HCT116 (cell line): Measurements from ENCODE around the gene PATL2. TPM values are rescaled to one million over a fixed set of nuclear protein-coding genes. Genes with fewer than 3 reads are reported as not detected.

Experiments
- ATAC-seq: fragments of 200-7000 bp; cut with Tn5 transposase; 2 replicates; pipeline ENCODE4 v1.9.1; 2020; ENCODE audit warnings: mild to moderate bottlenecking, moderate library complexity
- BruUV-seq: library from RNA; stranded (reverse); fragments of 400-500 nt; replicated peaks from 2 replicates; lab custom pipeline; 2021; lab: Mats Ljungman, UMichigan
- CTCF ChIA-PET: fragments of 300-600 bp; sonication (Branson Sonifier 250); formaldehyde crosslinking; loops from one replicate; lab custom pipeline; 2021; ENCODE audit warnings: antibody characterized with exemption; lab: Charles Lee
- POLR2A ChIA-PET: fragments of 300-600, 350-600 bp; sonication (Branson Sonifier 250); formaldehyde crosslinking; loops from one replicate; lab custom pipeline; 2021; ENCODE audit warnings: antibody characterized with exemption; lab: Charles Lee
- RAD21 ChIA-PET, 2 experiments: fragments of 300-600 bp; sonication (Branson Sonifier 250); formaldehyde crosslinking; loops; one replicate each; lab custom pipeline; 2023; ENCODE audit warnings: low total read pairs in 2 of 2; ENCODE audit not compliant: uncharacterized antibody in 2 of 2, unreplicated experiment in 2 of 2, low non-redundant PET in 1 of 2; lab: Charles Lee
- DNase-seq: peaks from one replicate; pipeline ENCODE4 v3.0.0-alpha.2; 2010; ENCODE audit warnings: low read depth, low spot score
- H2AFZ ChIP-seq: fragments of 200-600 bp; shearing (Covaris generic), sonication (generic); 2 replicates; pipeline ENCODE4 v1.6.1; 2017; ENCODE audit warnings: low read depth, mixed run types, mixed read lengths, antibody characterized with exemption, low read length; ENCODE audit not compliant: poor library complexity, severe bottlenecking
- H3K27ac ChIP-seq: 2 replicates; pipeline ENCODE4 v1.5.1; 2012; ENCODE audit warnings: low read depth, low read length
- H3K27me3 ChIP-seq: fragments of 200-600 bp; sonication (generic); 2 replicates; pipeline ENCODE4 v1.6.1; 2016; ENCODE audit warnings: mixed run types, low read length, mixed read lengths; ENCODE audit not compliant: insufficient read depth
- H3K36me3 ChIP-seq, 2 experiments: fragments of 200-500 bp in 1 of 2; fragments of 200-600 bp in 1 of 2; sonication (Bioruptor generic) in 1 of 2; sonication (generic) in 1 of 2; 2 replicates each; pipeline versions ENCODE4 v1.5.1 to v1.6.1; 2014 to 2016; ENCODE audit warnings: low read length in 2 of 2, inconsistent platforms in 1 of 2, mixed read lengths in 1 of 2, mixed run types in 1 of 2; ENCODE audit not compliant: insufficient read depth in 2 of 2, control insufficient read depth in 1 of 2
- H3K4me1 ChIP-seq, 2 experiments: fragments of 200-600 bp in 1 of 2; sonication (generic) in 1 of 2; 2 replicates each; pipeline versions ENCODE4 v1.5.1 to v1.6.1; 2012 to 2017; ENCODE audit warnings: low read length in 2 of 2, inconsistent platforms in 1 of 2, mild to moderate bottlenecking in 1 of 2, mixed read lengths in 1 of 2, mixed run types in 1 of 2, moderate library complexity in 1 of 2; ENCODE audit not compliant: insufficient read depth in 2 of 2, control insufficient read depth in 1 of 2
- H3K4me2 ChIP-seq: fragments of 200-600 bp; sonication (generic); 2 replicates; pipeline ENCODE4 v1.6.1; 2017; ENCODE audit warnings: mixed run types, low read length, mixed read lengths
- H3K4me3 ChIP-seq, 2 experiments: fragments of 200-600 bp in 1 of 2; sonication (generic) in 1 of 2; replicated peaks in 1 of 2; 2 replicates each; pipeline ENCODE4 v1.5.1; 2011 to 2016; ENCODE audit warnings: low read length in 2 of 2, control low read depth in 1 of 2, low read depth in 1 of 2, mild to moderate bottlenecking in 1 of 2, mixed read lengths in 1 of 2, mixed run types in 1 of 2
- H3K79me2 ChIP-seq: fragments of 200-600 bp; sonication (generic); 2 replicates; pipeline ENCODE4 v1.6.1; 2017; ENCODE audit warnings: mild to moderate bottlenecking, mixed run types, low read length, moderate library complexity, mixed read lengths; ENCODE audit not compliant: insufficient read depth
- H3K9ac ChIP-seq: fragments of 200-600 bp; sonication (generic); 2 replicates; pipeline ENCODE4 v1.6.1; 2016; ENCODE audit warnings: low read length, mixed read lengths
- H3K9me2 ChIP-seq: fragments of 200-600 bp; sonication (generic), shearing (Covaris generic); 2 replicates; pipeline ENCODE4 v1.6.1; 2017; ENCODE audit warnings: mixed run types, mild to moderate bottlenecking, moderate library complexity; ENCODE audit not compliant: insufficient read depth
- H3K9me3 ChIP-seq, 2 experiments: fragments of 200-500 bp in 1 of 2; fragments of 200-600 bp in 1 of 2; sonication (Bioruptor generic) in 1 of 2; sonication (generic) in 1 of 2; 2 replicates each; pipeline ENCODE4 v1.6.1; 2014 to 2017; ENCODE audit warnings: low read length in 2 of 2, mixed read lengths in 2 of 2, inconsistent platforms in 1 of 2, low read depth in 1 of 2, mild to moderate bottlenecking in 1 of 2, mixed run types in 1 of 2, moderate library complexity in 1 of 2; ENCODE audit not compliant: control insufficient read depth in 1 of 2, insufficient read depth in 1 of 2
- H4K20me1 ChIP-seq: fragments of 200-600 bp; sonication (generic), shearing (Covaris generic); 2 replicates; pipeline ENCODE4 v1.6.1; 2017; ENCODE audit warnings: mixed run types, mild to moderate bottlenecking, moderate library complexity; ENCODE audit not compliant: insufficient read depth
- CBX3 ChIP-seq: IDR thresholded peaks from 2 replicates; pipeline ENCODE4 v1.6.1; 2012; ENCODE audit warnings: low read depth
- CEBPB ChIP-seq: IDR thresholded peaks from 2 replicates; pipeline ENCODE4 v1.6.1; 2012; ENCODE audit warnings: low read depth
- EGR1 ChIP-seq: IDR thresholded peaks from 2 replicates; pipeline ENCODE4 v1.6.1; 2012; ENCODE audit warnings: low read depth
- ELF1 ChIP-seq: IDR thresholded peaks from 2 replicates; pipeline ENCODE4 v1.6.1; 2012; ENCODE audit warnings: low read depth, borderline replicate concordance
- EZH2phosphoT487 ChIP-seq: fragments of 200-600 bp; IDR thresholded peaks from 2 replicates; pipeline ENCODE4 v1.6.1; 2018; ENCODE audit warnings: antibody characterized with exemption, borderline replicate concordance
- FOSL1 ChIP-seq: IDR thresholded peaks from 2 replicates; pipeline ENCODE4 v1.6.1; 2012; ENCODE audit warnings: low read depth
- JUND ChIP-seq: IDR thresholded peaks from 2 replicates; pipeline ENCODE4 v1.6.1; 2012
- SIN3A ChIP-seq: IDR thresholded peaks from 2 replicates; pipeline ENCODE4 v1.6.1; 2012; ENCODE audit warnings: low read depth
- SP1 ChIP-seq: IDR thresholded peaks from 2 replicates; pipeline ENCODE4 v1.6.1; 2012; ENCODE audit warnings: low read depth
- SRF ChIP-seq: IDR thresholded peaks from 2 replicates; pipeline ENCODE4 v1.6.1; 2012; ENCODE audit warnings: low read depth
- TCF7L2 ChIP-seq: IDR thresholded peaks from 2 replicates; pipeline ENCODE4 v1.7.0; 2011; ENCODE audit warnings: borderline replicate concordance, inconsistent platforms; ENCODE audit not compliant: insufficient read depth, insufficient read length; ENCODE audit errors: extremely low read depth
- ZFX ChIP-seq: fragments of 450-650 bp; IDR thresholded peaks from 2 replicates; pipeline ENCODE4 v1.6.1; 2017
- ZNF274 ChIP-seq: fragments of 200-500 bp; sonication (Bioruptor generic); IDR thresholded peaks from 2 replicates; pipeline ENCODE4 v1.6.1; 2014; ENCODE audit warnings: mild to moderate bottlenecking, low read depth, low read length, inconsistent platforms
- intact Hi-C: fragments of 100-400 bp; cut with micrococcal nuclease; formaldehyde crosslinking; loops from 2 replicates; pipeline ENCODE4 v1.10.0; 2022
- total RNA-seq: library from RNA; stranded (reverse); gene quantifications from one replicate; pipeline ENCODE4 v1.2.1, GENCODE V29; 2021; ENCODE audit not compliant: unreplicated experiment
- TF ChIP-seq, protein P1 (sequence below): IDR thresholded peaks from 2 replicates; pipeline ENCODE4 v1.6.1; 2012
- TF ChIP-seq, protein P2 (sequence below): IDR thresholded peaks from 2 replicates; pipeline ENCODE4 v1.6.1; 2012; ENCODE audit warnings: low read depth
- TF ChIP-seq, protein P3 (sequence below): IDR thresholded peaks from 2 replicates; pipeline ENCODE4 v1.6.1; 2012

The PATL2 gene
- total RNA-seq, 1 experiment from 2014 or later: 1.2 TPM

DNA sequence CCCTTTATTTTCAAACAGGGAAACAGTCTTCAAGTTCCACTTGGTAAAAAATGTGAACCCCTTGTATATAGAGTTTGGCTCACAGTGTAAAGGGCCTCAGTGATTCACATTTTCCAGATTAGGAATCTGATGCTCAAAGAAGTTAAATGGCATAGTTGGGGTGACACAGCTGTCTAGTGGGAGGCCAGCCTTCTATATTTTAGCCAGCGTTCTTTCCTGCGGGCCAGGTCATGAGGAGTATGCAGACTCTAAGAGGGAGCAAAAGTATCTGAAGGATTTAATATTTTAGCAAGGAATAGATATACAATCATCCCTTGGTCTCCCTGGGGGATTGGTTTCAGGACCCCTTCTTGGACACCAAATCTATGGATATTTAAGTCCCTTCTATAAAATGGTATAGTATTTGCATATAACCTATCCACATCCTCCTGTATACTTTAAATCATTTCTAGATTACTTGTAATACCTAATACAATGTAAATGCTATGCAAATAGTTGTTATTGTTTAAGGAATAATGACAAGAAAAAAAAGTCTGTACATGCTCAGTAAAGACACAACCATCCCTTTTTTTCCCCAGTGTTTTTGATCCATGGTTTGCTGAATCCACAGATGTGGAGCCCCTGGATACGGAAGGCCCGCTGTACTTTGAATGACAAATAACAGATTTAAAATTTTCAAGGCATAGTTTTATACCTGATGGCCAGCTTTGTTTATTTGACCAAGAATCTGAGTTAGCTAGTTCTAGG, 7.2 kb upstream of the PATL2 start:
- H4K20me1 ChIP-seq: no peaks in the 10 kb centered on the region
- ATAC-seq: no peak
- ChIA-PET RAD21 (no interaction called here), CTCF (interaction anchor here (0.6 kb wide), 1 partner anchor 133 kb away, joined by 3 read pairs; no protein-coding TSS in a partner anchor)
- H3K36me3 ChIP-seq: peaks cover 27 to 35% of the 10 kb centered on the region in 2 experiments
- H3K4me1 ChIP-seq: peaks cover 4 to 11% of the 10 kb centered on the region in 2 experiments; a peak in 3 of 4 replicates
- H3K9me3 ChIP-seq: no peaks in the 10 kb centered on the region
- no peak overlapping the region for H3K4me2 ChIP-seq
- no peak for DNase-seq
- H3K9me2 ChIP-seq: no peaks in the 10 kb centered on the region
- no TSS peak for BruUV-seq
- no peak overlapping the region for H3K9ac ChIP-seq
- H2AFZ ChIP-seq: no peak overlapping the region
- H3K27ac ChIP-seq: no peak overlapping the region
- no peaks in the 10 kb centered on the region for H3K27me3 ChIP-seq
- TF ChIP-seq CEBPB (no peak), EGR1 (no peak), ZFX (no peak), ZNF274 (no peak)
- TF ChIP-seq, protein P1, sequence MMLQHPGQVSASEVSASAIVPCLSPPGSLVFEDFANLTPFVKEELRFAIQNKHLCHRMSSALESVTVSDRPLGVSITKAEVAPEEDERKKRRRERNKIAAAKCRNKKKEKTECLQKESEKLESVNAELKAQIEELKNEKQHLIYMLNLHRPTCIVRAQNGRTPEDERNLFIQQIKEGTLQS: no peak
- TF ChIP-seq, all 23 proteins: peak for 0
- Histone ChIP-seq H3K4me3 (no peak overlapping the region), H3K79me2 (peaks cover 21% of the 10 kb centered on the region)
- POLR2A ChIA-PET: interaction anchor here (1.0 kb wide), 1 partner anchor 9 kb away, joined by 3 read pairs; no protein-coding TSS in a partner anchor
- intact Hi-C loops: no loop called here

DNA sequence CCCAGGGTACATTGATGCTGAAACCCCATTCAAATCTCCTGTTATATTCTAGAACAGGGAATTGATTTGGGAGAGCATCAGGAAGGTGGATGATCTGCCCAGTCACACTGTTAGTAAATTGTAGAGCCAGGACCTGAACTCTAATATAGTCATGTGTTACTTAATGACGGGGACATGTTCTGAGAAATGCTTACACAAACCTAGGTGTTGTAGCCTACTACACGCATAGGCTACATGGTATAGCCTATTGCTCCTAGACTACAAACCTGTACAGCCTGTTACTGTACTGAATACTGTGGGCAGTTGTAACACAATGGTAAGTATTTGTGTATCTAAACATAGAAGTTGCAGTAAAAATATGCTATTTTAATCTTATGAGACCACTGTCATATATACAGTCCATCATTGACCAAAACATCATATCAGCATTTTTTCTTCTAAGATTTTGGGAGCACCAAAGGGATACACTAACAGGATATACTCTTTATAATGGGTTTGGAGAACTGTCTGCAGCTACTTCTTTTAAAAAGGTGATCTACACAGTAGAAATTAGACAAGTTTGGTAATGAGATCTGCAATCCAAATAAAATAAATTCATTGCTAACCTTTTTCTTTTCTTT, 6.0 kb upstream of the PATL2 start:
- Histone ChIP-seq H2AFZ (no peak overlapping the region), H3K4me3 (no peak overlapping the region), H3K9me2 (no peaks in the 10 kb centered on the region), H3K27ac (no peak overlapping the region), H3K9me3 (no peaks in the 10 kb centered on the region), H3K9ac (no peak overlapping the region), H4K20me1 (no peaks in the 10 kb centered on the region), H3K36me3 (peaks cover 27 to 35% of the 10 kb centered on the region in 2 experiments), H3K27me3 (no peaks in the 10 kb centered on the region), H3K4me1 (peaks cover 8 to 19% of the 10 kb centered on the region in 2 experiments; a peak in 3 of 4 replicates), H3K4me2 (no peak overlapping the region), H3K79me2 (peaks cover 34% of the 10 kb centered on the region)
- intact Hi-C loops: no loop called here
- no peak for ATAC-seq
- ChIA-PET RAD21 (no interaction called here), CTCF (no interaction called here), POLR2A (interaction anchor here (7.0 kb wide), 1 partner anchor 11 kb away, joined by 106 read pairs; no protein-coding TSS in a partner anchor)
- no peak for DNase-seq
- BruUV-seq: no TSS peak
- TF ChIP-seq ZNF274: no peak
- no peak for TF ChIP-seq JUND
- TF ChIP-seq, protein P2, sequence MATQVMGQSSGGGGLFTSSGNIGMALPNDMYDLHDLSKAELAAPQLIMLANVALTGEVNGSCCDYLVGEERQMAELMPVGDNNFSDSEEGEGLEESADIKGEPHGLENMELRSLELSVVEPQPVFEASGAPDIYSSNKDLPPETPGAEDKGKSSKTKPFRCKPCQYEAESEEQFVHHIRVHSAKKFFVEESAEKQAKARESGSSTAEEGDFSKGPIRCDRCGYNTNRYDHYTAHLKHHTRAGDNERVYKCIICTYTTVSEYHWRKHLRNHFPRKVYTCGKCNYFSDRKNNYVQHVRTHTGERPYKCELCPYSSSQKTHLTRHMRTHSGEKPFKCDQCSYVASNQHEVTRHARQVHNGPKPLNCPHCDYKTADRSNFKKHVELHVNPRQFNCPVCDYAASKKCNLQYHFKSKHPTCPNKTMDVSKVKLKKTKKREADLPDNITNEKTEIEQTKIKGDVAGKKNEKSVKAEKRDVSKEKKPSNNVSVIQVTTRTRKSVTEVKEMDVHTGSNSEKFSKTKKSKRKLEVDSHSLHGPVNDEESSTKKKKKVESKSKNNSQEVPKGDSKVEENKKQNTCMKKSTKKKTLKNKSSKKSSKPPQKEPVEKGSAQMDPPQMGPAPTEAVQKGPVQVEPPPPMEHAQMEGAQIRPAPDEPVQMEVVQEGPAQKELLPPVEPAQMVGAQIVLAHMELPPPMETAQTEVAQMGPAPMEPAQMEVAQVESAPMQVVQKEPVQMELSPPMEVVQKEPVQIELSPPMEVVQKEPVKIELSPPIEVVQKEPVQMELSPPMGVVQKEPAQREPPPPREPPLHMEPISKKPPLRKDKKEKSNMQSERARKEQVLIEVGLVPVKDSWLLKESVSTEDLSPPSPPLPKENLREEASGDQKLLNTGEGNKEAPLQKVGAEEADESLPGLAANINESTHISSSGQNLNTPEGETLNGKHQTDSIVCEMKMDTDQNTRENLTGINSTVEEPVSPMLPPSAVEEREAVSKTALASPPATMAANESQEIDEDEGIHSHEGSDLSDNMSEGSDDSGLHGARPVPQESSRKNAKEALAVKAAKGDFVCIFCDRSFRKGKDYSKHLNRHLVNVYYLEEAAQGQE: no peak
- TF ChIP-seq SP1: no peak
- no peak for TF ChIP-seq TCF7L2
- no peak for TF ChIP-seq CBX3
- no peak for TF ChIP-seq EGR1
- TF ChIP-seq, protein P3, sequence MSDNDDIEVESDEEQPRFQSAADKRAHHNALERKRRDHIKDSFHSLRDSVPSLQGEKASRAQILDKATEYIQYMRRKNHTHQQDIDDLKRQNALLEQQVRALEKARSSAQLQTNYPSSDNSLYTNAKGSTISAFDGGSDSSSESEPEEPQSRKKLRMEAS: no peak
- TF ChIP-seq EZH2phosphoT487: no peak
- TF ChIP-seq SIN3A: no peak
- TF ChIP-seq ZFX: no peak
- TF ChIP-seq SRF: no peak
- no peak for TF ChIP-seq ELF1
- no peak for TF ChIP-seq FOSL1
